ENCODE results near the gene R3HDM4. TPM values are rescaled to one million over a fixed set of nuclear protein-coding genes. Genes with fewer than 3 reads are reported as not detected.

The R3HDM4 gene
- total RNA-seq, 2 donors from 2014 or later: 19.5 to 30.4 TPM

- H3K4me1 ChIP-seq: no peaks in the 10 kb centered on the region
- no peak overlapping the region for H3K4me3 ChIP-seq
- no peaks in the 10 kb centered on the region for H3K27me3 ChIP-seq
- H3K9me3 ChIP-seq: no peaks in the 10 kb centered on the region
- H3K27ac ChIP-seq: no peak overlapping the region
- no peaks in the 10 kb centered on the region for H3K36me3 ChIP-seq
- no peak for TF ChIP-seq CTCF (IDR thresholded peaks at IDR 0.05)
- DNase-seq (ENCODE audit: low spot score): no peak
Measured at GRCh38 chr19:947090-947706, 34.2 kb upstream of the R3HDM4 start.

DNA sequence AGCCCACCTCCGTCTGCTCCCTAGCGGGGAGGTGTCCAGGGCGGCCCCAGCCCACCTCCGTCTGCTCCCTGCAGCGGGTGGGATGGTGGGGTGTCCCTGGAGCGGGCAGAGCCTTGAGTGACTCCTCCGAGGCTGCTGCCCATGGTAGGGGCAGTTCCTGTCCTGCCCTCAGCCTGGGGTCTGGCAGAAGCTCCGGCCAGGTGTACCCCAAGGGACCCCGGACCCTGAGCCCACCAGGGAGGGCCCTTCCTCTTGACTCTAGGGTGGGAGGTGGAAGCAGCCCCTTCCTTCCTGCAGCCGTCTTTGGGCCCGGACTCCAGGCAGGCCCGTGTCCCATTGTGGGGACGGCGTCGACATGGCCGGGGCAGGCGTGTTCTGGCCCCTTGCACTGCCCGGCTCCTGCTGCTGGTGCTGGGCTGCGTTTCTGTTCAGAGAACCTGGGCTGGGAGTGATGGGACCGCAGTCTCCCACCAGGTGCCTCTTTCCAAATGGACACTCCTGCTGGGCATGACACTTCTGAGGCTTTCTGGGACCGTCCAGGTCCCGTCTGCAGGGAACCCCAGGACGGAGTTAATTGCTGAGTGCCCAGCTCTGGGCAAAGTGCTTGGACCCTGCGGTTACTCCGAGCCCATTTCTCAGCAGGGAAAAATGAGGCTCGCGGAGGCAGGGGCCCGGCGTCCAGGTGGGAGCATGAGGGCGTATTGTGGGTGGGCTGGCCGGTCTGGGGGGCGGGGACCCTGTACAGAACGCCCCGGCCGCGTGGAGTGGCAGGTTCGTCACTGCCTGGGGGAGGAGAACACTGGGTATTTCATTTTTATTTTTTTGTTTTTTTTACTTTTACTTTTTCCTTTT, 32.6 kb upstream of the R3HDM4 start:
- no peaks in the 10 kb centered on the region for H3K36me3 ChIP-seq
- no peaks in the 10 kb centered on the region for H3K9me3 ChIP-seq
- H3K4me3 ChIP-seq: no peak overlapping the region
- no peak overlapping the region for H3K27ac ChIP-seq
- H3K4me1 ChIP-seq: peaks cover 0 to 6% of the 10 kb centered on the region in 2 donors
- H3K27me3 ChIP-seq: no peaks in the 10 kb centered on the region
- TF ChIP-seq CTCF (IDR thresholded peaks at IDR 0.05): no peak
- DNase-seq (ENCODE audit: low spot score): no peak

DNA sequence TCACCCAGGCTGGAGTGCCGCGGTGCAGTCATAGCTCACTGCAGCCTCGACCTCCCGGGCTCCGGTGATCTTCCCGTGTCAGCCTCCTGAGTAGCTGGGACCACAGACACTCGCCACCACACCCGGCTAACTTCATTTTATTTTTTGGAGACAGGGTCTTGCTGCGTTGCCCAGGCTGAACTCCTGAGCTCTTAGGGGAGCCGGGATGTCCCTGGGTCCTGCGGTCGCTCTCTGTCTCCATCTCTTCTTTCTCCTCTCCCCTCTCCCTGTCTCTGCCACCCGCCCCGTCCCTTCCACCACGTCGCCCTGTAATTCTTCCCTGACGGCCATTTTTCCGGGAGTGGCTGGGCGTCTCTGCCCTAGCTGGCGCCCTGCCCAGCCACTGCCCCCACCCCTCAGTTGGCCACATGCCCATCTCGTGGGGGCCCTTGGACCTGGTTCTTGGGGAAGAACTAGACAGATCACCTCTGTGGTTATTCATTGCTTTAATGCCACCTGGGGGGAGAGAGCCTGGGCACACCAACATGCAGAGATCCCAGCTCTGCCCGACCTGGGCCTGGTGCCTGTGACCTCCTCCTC, 31.7 kb upstream of the R3HDM4 start:
- Histone ChIP-seq H3K4me1 (peaks cover 0 to 14% of the 10 kb centered on the region in 2 donors), H3K36me3 (no peaks in the 10 kb centered on the region), H3K27me3 (no peaks in the 10 kb centered on the region), H3K9me3 (no peaks in the 10 kb centered on the region), H3K27ac (no peak overlapping the region), H3K4me3 (no peak overlapping the region)
- DNase-seq (ENCODE audit: low spot score): no peak
- no peak for TF ChIP-seq CTCF (IDR thresholded peaks at IDR 0.05)

DNA sequence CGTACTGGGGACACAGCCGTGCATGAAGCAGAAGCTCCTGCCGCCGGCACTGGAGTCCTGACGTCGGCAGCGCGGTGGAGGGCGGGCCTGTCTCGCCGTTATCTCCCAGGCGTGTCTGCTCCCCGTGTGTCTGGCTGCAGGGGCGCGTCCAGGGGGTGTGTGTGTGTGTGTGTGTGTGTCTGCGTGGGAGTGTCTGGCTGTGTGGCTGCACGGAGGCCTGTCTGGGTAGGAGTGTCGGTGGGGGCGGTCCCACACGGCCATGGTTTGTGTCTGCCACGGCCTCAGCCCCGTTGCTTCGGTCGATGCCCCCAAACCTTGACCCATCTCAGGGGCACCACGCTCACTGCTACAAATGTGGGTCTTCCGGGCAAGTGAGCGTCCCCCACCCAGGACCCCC, 31.1 kb upstream of the R3HDM4 start:
- Histone ChIP-seq H3K4me1 (peaks cover 0 to 14% of the 10 kb centered on the region in 2 donors), H3K9me3 (no peaks in the 10 kb centered on the region), H3K36me3 (no peaks in the 10 kb centered on the region), H3K27ac (no peak overlapping the region), H3K4me3 (no peak overlapping the region), H3K27me3 (no peaks in the 10 kb centered on the region)
- DNase-seq (ENCODE audit: low spot score): no peak
- TF ChIP-seq CTCF (IDR thresholded peaks at IDR 0.05): no peak

GRCh38 chr19:943551-944170, 30.6 kb upstream of the R3HDM4 start:
- no peaks in the 10 kb centered on the region for H3K9me3 ChIP-seq
- no peaks in the 10 kb centered on the region for H3K36me3 ChIP-seq
- no peak overlapping the region for H3K4me3 ChIP-seq
- DNase-seq (ENCODE audit: low spot score): no peak
- H3K4me1 ChIP-seq: peaks cover 0 to 14% of the 10 kb centered on the region in 2 donors
- H3K27ac ChIP-seq: no peak overlapping the region
- TF ChIP-seq CTCF (IDR thresholded peaks at IDR 0.05): no peak
- no peaks in the 10 kb centered on the region for H3K27me3 ChIP-seq

Data from right atrium auricular region (tissue), 2 donors.